ENCODE results near the gene SPIRE2.
"Not testable (repeated sequence)": the region's sequence is repeated elsewhere in the genome, so short reads cannot be mapped to it uniquely, and the experiment has no call there.

SPIRE2 gene

DNA sequence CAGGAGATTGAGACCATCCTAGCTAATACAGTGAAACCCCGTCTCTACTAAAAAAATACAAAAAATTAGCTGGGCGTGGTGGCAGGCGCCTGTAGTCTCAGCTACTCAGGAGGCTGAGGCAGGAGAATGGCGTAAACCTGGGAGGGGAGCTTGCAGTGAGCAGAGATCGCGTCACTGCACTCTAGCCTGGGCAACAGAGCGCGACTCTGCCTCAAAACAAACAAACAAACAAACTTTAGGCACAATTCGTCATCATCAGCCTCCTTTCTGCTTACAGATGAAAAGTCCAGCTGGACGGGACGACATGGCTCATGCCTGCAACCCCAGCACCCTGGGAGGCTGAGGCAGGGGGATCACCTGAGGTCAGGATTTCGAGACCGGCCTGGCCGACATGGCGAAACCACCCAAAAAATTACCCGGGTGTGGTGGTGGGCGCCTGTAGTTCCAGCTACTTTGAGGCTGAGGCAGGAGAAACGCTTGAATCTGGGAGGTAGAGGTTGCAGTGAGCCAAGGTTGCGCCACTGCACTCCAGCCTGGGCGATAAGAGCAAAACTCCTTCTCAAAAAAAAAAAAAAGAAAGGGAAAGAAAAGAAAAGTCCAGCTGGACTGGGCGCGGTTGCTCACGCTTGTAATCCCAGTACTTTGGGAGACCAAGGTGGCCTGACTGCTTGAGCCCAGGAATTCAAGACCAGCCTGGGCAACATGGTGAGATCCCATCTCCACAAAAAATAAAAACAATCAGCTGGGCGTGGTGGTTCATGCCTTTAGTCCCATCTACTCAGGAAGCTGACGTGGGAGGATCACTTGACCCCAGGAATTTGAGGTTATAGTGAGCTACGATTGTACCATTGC is 1.5 kb upstream of the SPIRE2 start:
- TF ChIP-seq CTCF (IDR thresholded peaks at IDR 0.05; ENCODE audit: low read depth, low read length, missing control alignments) = no peak
- no peak for DNase-seq
- Histone ChIP-seq H3K27me3 (replicated peaks) (no peaks in the 10 kb centered on the region), H3K36me3 (replicated peaks) (no peaks in the 10 kb centered on the region), H3K4me3 (ENCODE audit: low read depth, low read length) (no peak overlapping the region), H3K27ac (no peak overlapping the region)
- in situ Hi-C loops (cut with HindIII; ENCODE audit: low pct_ligation_motif_present, low sequenced_read_pairs) = no loop called here

DNA sequence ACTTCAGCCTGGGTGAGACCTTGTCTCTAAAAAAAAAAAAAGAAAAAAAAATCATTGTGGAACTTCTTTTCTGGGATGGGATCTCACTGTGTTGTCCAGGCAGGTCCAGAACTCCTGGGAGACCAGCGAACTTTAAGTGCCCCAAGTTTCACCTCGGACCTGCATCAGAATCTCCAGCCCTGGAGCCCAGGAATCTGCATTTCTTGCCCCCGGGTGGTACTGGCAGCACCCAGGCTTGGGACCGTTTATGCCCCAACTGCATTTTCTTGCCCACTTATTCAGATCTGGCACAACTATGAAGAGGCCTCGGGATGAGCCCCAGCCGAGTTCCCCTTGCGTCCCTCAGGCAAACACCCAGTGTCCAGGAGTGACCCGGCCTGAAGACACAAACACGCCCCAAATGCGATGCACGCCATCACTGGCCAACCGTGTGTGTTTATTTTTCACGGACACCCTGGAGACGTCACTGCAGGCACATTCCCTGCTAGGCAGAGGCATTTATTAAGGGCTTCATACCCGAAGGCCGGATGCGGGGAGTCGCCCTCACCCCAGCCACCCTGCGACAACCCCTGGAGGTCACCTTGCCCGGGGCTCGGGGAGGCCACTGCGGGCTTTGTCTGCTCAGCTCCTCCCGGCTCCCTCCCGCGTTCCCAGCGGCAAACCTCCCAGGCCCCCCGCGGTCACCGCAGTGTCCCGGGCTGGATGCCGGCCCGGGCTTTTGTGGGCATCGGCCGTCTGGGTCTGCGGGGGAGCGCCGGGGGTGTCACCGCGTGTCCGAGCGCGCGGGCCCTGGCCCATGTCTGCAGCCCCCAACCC is 684 bp upstream of the SPIRE2 start:
- peak; percentile 67 for DNase-seq
- no peak for TF ChIP-seq CTCF (IDR thresholded peaks at IDR 0.05; ENCODE audit: low read depth, low read length, missing control alignments)
- H3K27ac ChIP-seq = peak overlapping the region; percentile 38
- H3K27me3 ChIP-seq (replicated peaks) = no peaks in the 10 kb centered on the region
- H3K36me3 ChIP-seq (replicated peaks) = no peaks in the 10 kb centered on the region
- in situ Hi-C loops (cut with HindIII; ENCODE audit: low pct_ligation_motif_present, low sequenced_read_pairs) = no loop called here
- peak overlapping the region; percentile 51 for H3K4me3 ChIP-seq (ENCODE audit: low read depth, low read length)

DNA sequence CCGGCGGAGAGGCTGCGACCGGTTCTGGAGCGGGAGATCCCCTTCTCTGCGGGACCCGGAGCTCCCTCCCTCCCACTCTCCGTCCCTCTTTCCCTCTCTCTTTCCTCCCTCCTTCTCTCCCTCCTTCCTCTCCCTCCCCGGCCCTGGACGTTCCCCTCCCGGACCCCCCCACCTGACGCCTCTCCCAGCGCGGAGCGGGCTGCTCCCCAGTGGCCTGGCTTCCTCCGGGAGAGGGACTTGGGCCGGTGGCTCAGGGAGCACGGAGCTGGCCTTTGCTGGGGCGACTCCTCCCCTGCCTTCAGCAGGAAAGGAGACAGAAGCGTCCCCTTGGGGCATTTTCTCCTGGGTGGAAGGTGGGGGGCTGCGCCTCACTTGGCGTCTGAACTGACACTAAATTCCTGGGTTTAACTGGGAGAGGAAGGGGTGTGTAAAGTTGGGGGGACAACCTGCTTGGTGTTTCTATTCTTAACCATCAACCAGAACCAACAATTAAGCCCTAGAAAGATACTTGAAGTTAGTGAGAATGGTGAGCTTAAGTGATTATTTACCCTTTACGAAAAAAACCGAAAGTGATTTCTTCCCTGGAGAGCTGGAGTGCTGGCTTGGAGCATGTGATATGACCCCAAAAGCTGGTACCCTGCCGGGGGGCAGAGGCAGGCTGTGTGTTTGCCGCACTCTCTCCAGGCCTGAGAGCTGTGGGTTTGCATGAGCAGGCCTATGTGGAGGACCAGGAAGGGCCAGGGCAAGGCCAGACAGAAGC is 775 bp downstream of the SPIRE2 start:
- peak overlapping the region; percentile 40 for H3K4me3 ChIP-seq (ENCODE audit: low read depth, low read length)
- TF ChIP-seq CTCF (IDR thresholded peaks at IDR 0.05; ENCODE audit: low read depth, low read length, missing control alignments) = no peak
- no peaks in the 10 kb centered on the region for H3K27me3 ChIP-seq (replicated peaks)
- H3K27ac ChIP-seq = no peak overlapping the region
- DNase-seq = no peak
- in situ Hi-C loops (cut with HindIII; ENCODE audit: low pct_ligation_motif_present, low sequenced_read_pairs) = no loop called here
- no peaks in the 10 kb centered on the region for H3K36me3 ChIP-seq (replicated peaks)

GRCh38 chr16:89829630-89830437 is 1.6 kb downstream of the SPIRE2 start:
- Histone ChIP-seq H3K27me3 (replicated peaks) (no peaks in the 10 kb centered on the region), H3K27ac (no peak overlapping the region), H3K36me3 (replicated peaks) (no peaks in the 10 kb centered on the region), H3K4me3 (ENCODE audit: low read depth, low read length) (no peak overlapping the region)
- in situ Hi-C loops (cut with HindIII; ENCODE audit: low pct_ligation_motif_present, low sequenced_read_pairs) = no loop called here
- TF ChIP-seq CTCF (IDR thresholded peaks at IDR 0.05; ENCODE audit: low read depth, low read length, missing control alignments) = no peak
- no peak for DNase-seq

DNA sequence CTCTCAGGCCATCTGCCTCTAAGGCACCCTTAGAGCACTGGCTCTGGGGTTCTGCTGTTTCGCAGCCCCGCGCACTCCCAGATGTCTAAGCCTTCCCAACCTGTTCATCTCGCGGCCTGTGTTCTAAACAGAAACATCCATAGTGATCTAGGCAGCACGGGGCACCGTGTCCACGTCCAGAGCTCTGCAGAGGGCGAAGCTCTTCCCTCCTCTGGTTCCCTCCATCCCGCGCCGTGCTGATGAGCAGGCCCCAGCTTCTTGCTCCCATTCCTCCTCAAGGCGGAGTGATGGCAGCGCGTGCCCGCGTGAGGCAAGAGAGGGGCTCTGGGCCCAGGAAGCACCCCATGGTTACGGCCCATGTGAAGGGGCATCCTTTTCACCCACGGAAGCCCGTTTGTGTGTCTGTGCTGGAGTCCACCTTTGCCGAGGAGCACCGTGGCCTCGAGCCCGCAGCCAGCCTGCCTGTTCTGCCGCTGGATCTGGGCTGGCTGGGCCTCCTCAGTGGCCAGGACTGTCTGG is 3.6 kb downstream of the SPIRE2 start:
- Histone ChIP-seq H3K27me3 (replicated peaks) (no peaks in the 10 kb centered on the region), H3K27ac (no peak overlapping the region), H3K36me3 (replicated peaks) (no peaks in the 10 kb centered on the region), H3K4me3 (ENCODE audit: low read depth, low read length) (no peak overlapping the region)
- DNase-seq = no peak
- TF ChIP-seq CTCF (IDR thresholded peaks at IDR 0.05; ENCODE audit: low read depth, low read length, missing control alignments) = no peak
- in situ Hi-C loops (cut with HindIII; ENCODE audit: low pct_ligation_motif_present, low sequenced_read_pairs) = no loop called here

GRCh38 chr16:89833664-89834363 is 5.5 kb downstream of the SPIRE2 start:
- in situ Hi-C loops (cut with HindIII; ENCODE audit: low pct_ligation_motif_present, low sequenced_read_pairs); H3K36me3 ChIP-seq (replicated peaks); DNase-seq; H3K27ac ChIP-seq; H3K4me3 ChIP-seq (ENCODE audit: low read depth, low read length); H3K27me3 ChIP-seq (replicated peaks): not testable (repeated sequence)

- H3K27ac ChIP-seq; H3K27me3 ChIP-seq (replicated peaks); H3K4me3 ChIP-seq (ENCODE audit: low read depth, low read length); DNase-seq; H3K36me3 ChIP-seq (replicated peaks); in situ Hi-C loops (cut with HindIII; ENCODE audit: low pct_ligation_motif_present, low sequenced_read_pairs): not testable (repeated sequence)
These were observed 6.6 kb downstream of the SPIRE2 start for GRCh38 chr16:89834813-89835363.
